Endothelial cell of umbilical vein (primary cell): ENCODE measurements around the gene HTR6.

Experiments
- CTCF ChIP-seq, 2 donors: IDR thresholded peaks; 1 replicate in 1 of 2; 2 replicates in 1 of 2; pipeline ENCODE4 v1.5.1; 2011; ENCODE audit warnings: low read length in 2 of 2, mild to moderate bottlenecking in 2 of 2, moderate library complexity in 2 of 2, control low read depth in 1 of 2, inconsistent platforms in 1 of 2, low read depth in 1 of 2; ENCODE audit not compliant: insufficient read depth in 1 of 2; ENCODE audit errors: extremely low read depth in 1 of 2
- POLR2A ChIP-seq: IDR thresholded peaks from 2 replicates; pipeline ENCODE4 v1.6.1; 2012; ENCODE audit warnings: low read depth, mild to moderate bottlenecking, control low read depth, low read length

- no peak for TF ChIP-seq POLR2A
- no peak for TF ChIP-seq CTCF (IDR thresholded peaks at IDR 0.05; ENCODE audit: extremely low read depth in 1 of 2, insufficient read depth in 1 of 2, low read depth in 1 of 2, low read length in 2 of 2)
Measured at GRCh38 chr1:19672237-19672636, 7.6 kb downstream of the HTR6 start.
